Activated CD4-positive, alpha-beta memory T cell treated with anti-CD3 and anti-CD28 coated beads, Interleukin-2, amount 10 ng/mL, durations not matched to agents 7 days and 5 days (primary cell): ENCODE measurements around the gene POC1B. TPM values are rescaled to one million over a fixed set of nuclear protein-coding genes. Genes with fewer than 3 reads are reported as not detected.

Source experiments
- CTCF ChIA-PET: fragments of 350-600 bp; sonication (Branson Sonifier 250); formaldehyde crosslinking; loops from one replicate; lab custom pipeline; 2021; ENCODE audit warnings: antibody characterized with exemption, inconsistent platforms; lab: Charles Lee
- POLR2A ChIA-PET: fragments of 350-600 bp; sonication (Branson Sonifier 250); formaldehyde crosslinking; loops from one replicate; lab custom pipeline; 2021; ENCODE audit warnings: antibody characterized with exemption; lab: Charles Lee
- DNase-seq: peaks from one replicate; pipeline ENCODE4 v3.0.0-alpha.2; 2020
- H3K27ac Mint-ChIP-seq: one replicate; pipeline ENCODE4 v1.8.0; 2021; ENCODE audit warnings: mild to moderate bottlenecking, mixed read lengths
- H3K27me3 Mint-ChIP-seq: one replicate; pipeline ENCODE4 v1.8.0; 2021; ENCODE audit warnings: mixed read lengths
- H3K36me3 Mint-ChIP-seq: one replicate; pipeline ENCODE4 v1.8.0; 2021; ENCODE audit warnings: low read depth, mixed read lengths
- H3K4me1 Mint-ChIP-seq: one replicate; pipeline ENCODE4 v1.8.0; 2021; ENCODE audit warnings: mixed read lengths
- H3K4me3 Mint-ChIP-seq: one replicate; pipeline ENCODE4 v1.8.0; 2021; ENCODE audit warnings: mild to moderate bottlenecking, mixed read lengths
- H3K9me3 Mint-ChIP-seq: one replicate; pipeline ENCODE4 v1.8.0; 2021; ENCODE audit warnings: mixed read lengths
- total RNA-seq, 2 experiments: library from RNA; stranded (reverse); gene quantifications; one replicate each; pipeline ENCODE4 v1.2.3, GENCODE V29; 2021

POC1B gene
- total RNA-seq, 2 experiments from 2014 or later = 56.8 to 58.6 TPM

GRCh38 chr12:89382328-89382727 lies 143.5 kb downstream of the POC1B start:
- POLR2A ChIA-PET = interaction anchor here (1.4 to 2.6 kb wide), 2 partner anchors 10 to 29 kb away, joined by 4 to 12 read pairs; partner anchors contain the start of gene DUSP6
- Mint-ChIP-seq H3K27me3 (no peaks in the 10 kb centered on the region), H3K36me3 (peaks cover 7% of the 10 kb centered on the region), H3K4me3 (no peak overlapping the region), H3K9me3 (no peaks in the 10 kb centered on the region), H3K27ac (no peak overlapping the region), H3K4me1 (peaks cover 26% of the 10 kb centered on the region)
- CTCF ChIA-PET = no interaction called here
- no peak for DNase-seq

- no peak overlapping the region for H3K4me3 Mint-ChIP-seq
- H3K4me1 Mint-ChIP-seq = peaks cover 45% of the 10 kb centered on the region
- DNase-seq = no peak
- ChIA-PET POLR2A (interaction anchor here (1.1 to 2.2 kb wide), 2 partner anchors 26 to 27 kb away, joined by 4 to 10 read pairs; partner anchors contain the start of gene DUSP6), CTCF (no interaction called here)
- H3K27ac Mint-ChIP-seq = no peak overlapping the region
- H3K9me3 Mint-ChIP-seq = peaks cover 5% of the 10 kb centered on the region
- peaks cover 20% of the 10 kb centered on the region for H3K36me3 Mint-ChIP-seq
- no peaks in the 10 kb centered on the region for H3K27me3 Mint-ChIP-seq
Measured at GRCh38 chr12:89379839-89380467, 145.9 kb downstream of the POC1B start.

GRCh38 chr12:89379148-89379838 lies 146.6 kb downstream of the POC1B start:
- H3K36me3 Mint-ChIP-seq = peaks cover 20% of the 10 kb centered on the region
- peaks cover 5% of the 10 kb centered on the region for H3K9me3 Mint-ChIP-seq
- ChIA-PET POLR2A (interaction anchor here (1.1 to 2.2 kb wide), 2 partner anchors 25 to 27 kb away, joined by 4 to 10 read pairs; partner anchors contain the start of gene DUSP6), CTCF (no interaction called here)
- no peak for DNase-seq
- H3K4me3 Mint-ChIP-seq = no peak overlapping the region
- H3K27me3 Mint-ChIP-seq = no peaks in the 10 kb centered on the region
- peaks cover 42% of the 10 kb centered on the region for H3K4me1 Mint-ChIP-seq
- H3K27ac Mint-ChIP-seq = no peak overlapping the region

- peaks cover 20% of the 10 kb centered on the region for H3K36me3 Mint-ChIP-seq
- no peak overlapping the region for H3K4me3 Mint-ChIP-seq
- H3K9me3 Mint-ChIP-seq = peaks cover 5% of the 10 kb centered on the region
- ChIA-PET POLR2A (interaction anchor here (5.3 kb wide), 1 partner anchor 24 kb away, joined by 37 read pairs; the partner anchor contains the start of gene DUSP6), CTCF (no interaction called here)
- peak overlapping the region; percentile 80 for H3K27ac Mint-ChIP-seq
- peaks cover 47% of the 10 kb centered on the region for H3K4me1 Mint-ChIP-seq
- no peaks in the 10 kb centered on the region for H3K27me3 Mint-ChIP-seq
- no peak for DNase-seq
Measured at GRCh38 chr12:89376844-89377243, 149.0 kb downstream of the POC1B start.

- Mint-ChIP-seq H3K36me3 (peaks cover 20% of the 10 kb centered on the region), H3K9me3 (peaks cover 5% of the 10 kb centered on the region), H3K27ac (peak overlapping the region; percentile 80), H3K27me3 (no peaks in the 10 kb centered on the region), H3K4me1 (peaks cover 47% of the 10 kb centered on the region), H3K4me3 (no peak overlapping the region)
- ChIA-PET POLR2A (interaction anchor here (1.7 to 5.3 kb wide), 2 partner anchors 20 to 23 kb away, joined by 4 to 37 read pairs; partner anchors contain the start of gene DUSP6), CTCF (no interaction called here)
- no peak for DNase-seq
Measured at GRCh38 chr12:89376202-89376529, 149.7 kb downstream of the POC1B start.

GRCh38 chr12:89373763-89374572 lies 151.9 kb downstream of the POC1B start:
- peaks cover 54% of the 10 kb centered on the region for H3K4me1 Mint-ChIP-seq
- CTCF ChIA-PET = interaction anchor here (1.6 kb wide), 1 partner anchor 20 kb away, joined by 6 read pairs; no protein-coding TSS in a partner anchor
- peaks cover 5% of the 10 kb centered on the region for H3K9me3 Mint-ChIP-seq

GRCh38 chr12:89372584-89373370 lies 153.1 kb downstream of the POC1B start:
- H3K4me3 Mint-ChIP-seq = no peak overlapping the region
- no peaks in the 10 kb centered on the region for H3K27me3 Mint-ChIP-seq
- DNase-seq = no peak
- POLR2A ChIA-PET = interaction anchor here (1.0 to 5.3 kb wide), 3 partner anchors 9 to 20 kb away, joined by 4 to 37 read pairs (median 5); partner anchors contain the start of gene DUSP6
- H3K36me3 Mint-ChIP-seq = peaks cover 18% of the 10 kb centered on the region
- H3K4me1 Mint-ChIP-seq = peaks cover 44% of the 10 kb centered on the region
- CTCF ChIA-PET = interaction anchor here (0.9 kb wide), 1 partner anchor 355 kb away, joined by 3 read pairs; no protein-coding TSS in a partner anchor
- H3K9me3 Mint-ChIP-seq = peaks cover 5% of the 10 kb centered on the region
- no peak overlapping the region for H3K27ac Mint-ChIP-seq

More at GRCh38 chr12:89373763-89374572, 151.9 kb downstream of the POC1B start:
- no peak overlapping the region for H3K27ac Mint-ChIP-seq
- DNase-seq = no peak
- no peak overlapping the region for H3K4me3 Mint-ChIP-seq
- POLR2A ChIA-PET = interaction anchor here (5.3 kb wide), 1 partner anchor 21 kb away, joined by 37 read pairs; the partner anchor contains the start of gene DUSP6
- H3K36me3 Mint-ChIP-seq = peaks cover 20% of the 10 kb centered on the region
- no peaks in the 10 kb centered on the region for H3K27me3 Mint-ChIP-seq

- Mint-ChIP-seq H3K27ac (no peak overlapping the region), H3K9me3 (no peaks in the 10 kb centered on the region), H3K27me3 (no peaks in the 10 kb centered on the region), H3K4me1 (peaks cover 28% of the 10 kb centered on the region), H3K4me3 (no peak overlapping the region), H3K36me3 (peaks cover 3% of the 10 kb centered on the region)
- no peak for DNase-seq
- ChIA-PET CTCF (no interaction called here), POLR2A (interaction anchor here (1.2 kb wide), 1 partner anchor 16 kb away, joined by 3 read pairs; no protein-coding TSS in a partner anchor)
Measured at GRCh38 chr12:89370850-89371249, 155.0 kb downstream of the POC1B start.

GRCh38 chr12:89370421-89370831 lies 155.4 kb downstream of the POC1B start:
- POLR2A ChIA-PET = no interaction called here
- Mint-ChIP-seq H3K9me3 (no peaks in the 10 kb centered on the region), H3K4me1 (peaks cover 24% of the 10 kb centered on the region), H3K4me3 (no peak overlapping the region), H3K36me3 (peaks cover 3% of the 10 kb centered on the region), H3K27ac (no peak overlapping the region), H3K27me3 (no peaks in the 10 kb centered on the region)
- DNase-seq = no peak
- CTCF ChIA-PET = no interaction called here

Other genes starting within 250 kb of the POC1B start
- gene DUSP6, start 173.5 kb downstream of the POC1B start, total RNA-seq = 100 to 1,000 TPM; 170 to 171 TPM
- 10 to 100 TPM; 21.5 to 23.3 TPM for gene GALNT4, start 1.3 kb downstream of the POC1B start, total RNA-seq
- gene ATP2B1, start 182.8 kb upstream of the POC1B start, total RNA-seq = 10 to 100 TPM; 29.7 to 33.4 TPM